GM12892 (cell line): Measurements from ENCODE around the gene ITFG1.

Source experiments
- POLR2A ChIP-seq: IDR thresholded peaks from 2 replicates; pipeline ENCODE4 v1.6.1; 2011; ENCODE audit warnings: low read depth, low read length, control low read depth
- TAF1 ChIP-seq: IDR thresholded peaks from 2 replicates; pipeline ENCODE4 v1.6.1; 2011; ENCODE audit warnings: low read depth, mild to moderate bottlenecking, control low read depth, low read length, borderline replicate concordance

DNA sequence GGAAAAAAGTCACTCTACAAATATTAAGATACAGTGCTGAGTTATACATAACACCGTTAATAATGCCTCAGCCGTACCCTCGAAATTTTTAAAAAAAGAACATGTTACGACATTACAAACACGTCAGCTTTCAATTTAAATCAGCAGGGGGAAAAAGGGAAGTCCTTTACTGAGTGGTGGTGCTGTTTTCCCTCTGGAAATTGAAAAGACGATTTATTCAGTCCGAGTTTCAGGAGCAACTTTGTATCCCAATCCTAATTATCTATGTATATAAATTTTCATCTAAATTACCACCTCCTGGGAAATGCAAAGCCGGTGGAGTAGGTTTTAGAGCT is 318.4 kb downstream of the ITFG1 start:
- TF ChIP-seq POLR2A (no peak), TAF1 (no peak)
